Karpas-422 (cell line): Measurements from ENCODE around the gene TRPM3. TPM values are rescaled to one million over a fixed set of nuclear protein-coding genes. Genes with fewer than 3 reads are reported as not detected.

Experiments
- DNase-seq: peaks from one replicate; pipeline ENCODE4 v3.0.0-alpha.2; 2015
- H2AFZ ChIP-seq: fragments of 200-600 bp; sonication (generic); 2 replicates; pipeline ENCODE4 v1.6.1; 2014; ENCODE audit warnings: antibody characterized with exemption, low read length, mixed read lengths
- H3K27ac ChIP-seq: fragments of 200-600 bp; sonication (generic); 2 replicates; pipeline ENCODE4 v1.5.1; 2014; ENCODE audit warnings: mild to moderate bottlenecking, low read length, moderate library complexity
- H3K27me3 ChIP-seq: fragments of 200-600 bp; sonication (generic); 2 replicates; pipeline ENCODE4 v1.6.1; 2014; ENCODE audit warnings: low read length, mixed read lengths
- H3K36me3 ChIP-seq: fragments of 200-600 bp; sonication (generic); 2 replicates; pipeline ENCODE4 v1.6.1; 2014; ENCODE audit warnings: low read length, mixed read lengths; ENCODE audit not compliant: insufficient read depth
- H3K4me1 ChIP-seq: fragments of 200-600 bp; sonication (generic); 2 replicates; pipeline ENCODE4 v1.6.1; 2014; ENCODE audit warnings: mild to moderate bottlenecking, low read length, mixed read lengths
- H3K4me2 ChIP-seq: fragments of 200-600 bp; sonication (generic); 2 replicates; pipeline ENCODE4 v1.6.1; 2014; ENCODE audit warnings: low read length, low read depth, mild to moderate bottlenecking; ENCODE audit not compliant: poor library complexity, severe bottlenecking
- H3K4me3 ChIP-seq: fragments of 200-600 bp; sonication (generic); 2 replicates; pipeline ENCODE4 v1.5.1; 2014; ENCODE audit warnings: mild to moderate bottlenecking, antibody characterized with exemption, low read length, mixed read lengths
- H3K79me2 ChIP-seq: fragments of 200-600 bp; sonication (generic); 2 replicates; pipeline ENCODE4 v1.6.1; 2014; ENCODE audit warnings: mild to moderate bottlenecking, low read length, mixed read lengths
- H3K9ac ChIP-seq: fragments of 200-600 bp; sonication (generic); 2 replicates; pipeline ENCODE4 v1.6.0; 2014; ENCODE audit warnings: low read length
- H3K9me2 ChIP-seq: fragments of 200-600 bp; sonication (generic), shearing (Covaris generic); replicated peaks from 2 replicates; pipeline ENCODE4 v1.6.0; 2014; ENCODE audit warnings: mild to moderate bottlenecking, low read length, moderate library complexity; ENCODE audit not compliant: insufficient read depth
- H3K9me3 ChIP-seq: fragments of 300-700, 200-600 bp; sonication (generic); 2 replicates; pipeline ENCODE4 v1.6.1; 2014; ENCODE audit warnings: low read length, mixed read lengths
- H4K20me1 ChIP-seq: fragments of 200-600 bp; sonication (generic); 2 replicates; pipeline ENCODE4 v1.6.1; 2014; ENCODE audit warnings: mild to moderate bottlenecking, antibody characterized with exemption, low read length, low read depth; ENCODE audit not compliant: insufficient read depth
- small RNA-seq: library from RNA; depleted of rRNA; stranded (forward); fragments of <200 nt; gene quantifications from one replicate; pipeline ENCODE3, GENCODE V24; 2014
- total RNA-seq: library from RNA; depleted of rRNA; stranded (reverse); fragments of >200 nt; shearing (Covaris generic); gene quantifications from 2 replicates; pipeline ENCODE4 v1.2.3, GENCODE V29; 2014; ENCODE audit warnings: low replicate concordance

Gene TRPM3
- total RNA-seq, 1 experiment from 2014 or later = not detected

DNA sequence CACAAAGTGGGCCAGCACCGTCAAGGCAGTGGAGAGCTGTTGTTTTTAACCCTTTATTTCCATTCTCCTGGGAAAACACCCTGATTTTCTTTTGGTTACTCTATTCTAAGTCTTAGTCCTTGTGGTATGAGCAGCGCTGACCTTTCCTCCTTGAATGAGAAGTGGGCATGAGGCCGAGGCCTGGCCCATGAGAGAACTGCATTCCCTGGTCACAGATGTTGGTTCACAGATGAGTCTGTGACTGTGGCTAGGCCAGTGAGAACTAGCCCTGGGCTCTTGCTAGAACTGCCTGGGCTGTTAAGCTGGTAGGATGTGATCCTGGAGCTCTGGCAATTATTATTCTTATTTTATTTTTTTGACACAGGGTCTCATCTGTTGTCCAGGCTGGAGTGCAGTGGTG, 635.3 kb downstream of the TRPM3 start:
- Histone ChIP-seq H3K9me2 (no peaks in the 10 kb centered on the region), H3K9me3 (no peaks in the 10 kb centered on the region), H3K36me3 (no peaks in the 10 kb centered on the region), H4K20me1 (no peaks in the 10 kb centered on the region), H3K79me2 (no peaks in the 10 kb centered on the region), H3K27me3 (no peaks in the 10 kb centered on the region), H3K27ac (no peak overlapping the region), H3K4me1 (no peaks in the 10 kb centered on the region), H3K4me2 (no peak overlapping the region), H2AFZ (no peak overlapping the region), H3K9ac (no peak overlapping the region), H3K4me3 (no peak overlapping the region)
- no peak for DNase-seq

DNA sequence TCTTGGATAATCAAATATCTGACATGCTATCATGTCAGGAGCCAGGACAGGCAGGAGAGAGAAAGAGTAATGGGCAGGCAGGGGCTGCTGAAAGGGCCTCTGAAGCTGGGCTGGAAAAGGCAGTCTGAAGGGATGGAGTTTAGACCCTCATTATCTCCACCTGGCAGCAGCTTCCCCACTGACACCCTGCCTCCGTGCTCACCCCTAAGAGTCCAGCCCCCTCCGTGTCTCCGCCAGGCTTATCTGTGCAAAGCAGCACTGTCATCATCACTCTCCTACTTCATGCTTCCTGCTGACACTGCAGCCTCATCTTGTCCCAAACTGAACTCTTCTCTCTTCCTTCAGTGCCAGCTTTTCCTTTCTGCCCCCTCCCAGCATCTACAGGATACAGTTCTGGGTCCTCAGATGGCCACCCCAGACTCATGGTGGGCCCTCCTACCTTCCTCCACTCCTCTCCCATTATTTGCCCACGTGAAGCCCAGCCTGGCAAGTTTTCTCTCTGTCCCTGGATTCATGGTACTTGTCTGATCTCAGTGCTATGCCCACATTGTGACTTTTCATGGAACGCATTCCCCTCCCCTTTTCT, 636.1 kb downstream of the TRPM3 start:
- Histone ChIP-seq H3K36me3 (no peaks in the 10 kb centered on the region), H3K79me2 (no peaks in the 10 kb centered on the region), H3K27me3 (no peaks in the 10 kb centered on the region), H4K20me1 (no peaks in the 10 kb centered on the region), H2AFZ (no peak overlapping the region), H3K4me2 (no peak overlapping the region), H3K4me3 (no peak overlapping the region), H3K9me2 (no peaks in the 10 kb centered on the region), H3K9me3 (no peaks in the 10 kb centered on the region), H3K4me1 (no peaks in the 10 kb centered on the region), H3K27ac (no peak overlapping the region), H3K9ac (no peak overlapping the region)
- DNase-seq = no peak

DNA sequence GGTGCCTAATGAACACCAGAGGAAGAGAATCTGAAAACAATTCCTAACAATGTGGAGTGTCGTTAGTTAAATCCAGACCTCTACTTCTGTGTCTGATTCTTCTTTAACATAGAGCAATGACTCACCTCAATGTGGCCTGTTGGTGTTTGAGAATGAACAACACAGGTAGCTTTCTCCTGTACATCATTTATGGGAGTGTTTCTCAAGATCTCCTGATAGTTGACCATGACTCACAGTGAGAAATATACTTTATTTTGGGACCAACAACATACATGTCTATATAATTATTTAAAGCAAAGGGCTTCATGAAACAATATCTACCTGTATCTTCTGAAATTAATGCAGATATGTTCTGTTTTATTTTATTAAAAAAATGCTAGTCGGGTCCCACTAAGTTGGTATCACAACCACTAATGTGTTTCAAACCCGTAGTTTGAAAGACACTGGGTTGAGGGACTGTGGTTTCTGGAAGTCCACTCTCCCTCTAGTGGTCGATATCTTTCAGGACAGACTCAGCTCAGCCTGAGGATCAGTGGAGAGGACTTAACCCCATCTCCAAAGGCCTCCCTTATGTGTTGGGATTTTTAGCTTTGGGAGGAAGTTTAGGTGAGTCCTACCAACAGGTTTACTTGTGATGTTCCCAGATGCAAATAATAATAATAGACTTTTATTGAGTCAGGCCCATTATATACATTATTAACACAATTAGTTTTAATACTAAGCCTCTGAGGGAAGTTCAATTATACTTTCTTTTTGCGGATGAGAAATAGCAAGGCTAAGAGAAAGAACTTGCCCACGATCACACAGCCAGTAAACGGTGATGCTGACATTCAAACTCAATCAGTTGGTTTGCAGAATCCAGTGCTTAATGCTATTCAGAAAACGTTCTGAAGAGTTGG, 636.9 kb downstream of the TRPM3 start:
- Histone ChIP-seq H4K20me1 (no peaks in the 10 kb centered on the region), H2AFZ (no peak overlapping the region), H3K4me3 (no peak overlapping the region), H3K9me2 (no peaks in the 10 kb centered on the region), H3K4me1 (no peaks in the 10 kb centered on the region), H3K36me3 (no peaks in the 10 kb centered on the region), H3K4me2 (no peak overlapping the region), H3K79me2 (no peaks in the 10 kb centered on the region), H3K9ac (no peak overlapping the region), H3K27ac (no peak overlapping the region), H3K27me3 (no peaks in the 10 kb centered on the region), H3K9me3 (no peaks in the 10 kb centered on the region)
- peak; percentile 58 for DNase-seq

DNA sequence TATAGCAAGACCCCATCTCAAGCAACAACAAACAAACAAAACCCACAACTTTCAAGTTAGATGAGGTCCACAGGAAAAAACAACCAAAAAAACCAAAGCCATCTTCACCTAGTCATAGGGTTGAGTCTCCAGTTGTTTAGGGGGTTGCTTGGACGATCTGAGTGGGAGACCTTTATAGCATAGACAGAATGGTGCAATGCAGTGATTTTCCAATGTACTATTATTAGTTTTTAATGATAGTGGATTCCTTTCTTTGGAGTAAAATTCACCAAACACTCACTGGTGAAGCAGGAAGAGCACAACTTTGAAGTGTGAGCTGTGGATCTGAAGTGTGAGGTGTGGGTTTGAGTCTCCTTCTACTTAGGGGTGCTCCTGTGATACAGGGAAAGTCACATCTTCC, 640.0 kb downstream of the TRPM3 start:
- no peaks in the 10 kb centered on the region for H4K20me1 ChIP-seq
- no peaks in the 10 kb centered on the region for H3K36me3 ChIP-seq
- no peak overlapping the region for H2AFZ ChIP-seq
- H3K4me2 ChIP-seq = no peak overlapping the region
- no peak overlapping the region for H3K27ac ChIP-seq
- H3K9me3 ChIP-seq = no peaks in the 10 kb centered on the region
- no peak overlapping the region for H3K9ac ChIP-seq
- no peaks in the 10 kb centered on the region for H3K9me2 ChIP-seq
- no peaks in the 10 kb centered on the region for H3K79me2 ChIP-seq
- no peak overlapping the region for H3K4me3 ChIP-seq
- DNase-seq = no peak
- H3K4me1 ChIP-seq = no peaks in the 10 kb centered on the region
- no peaks in the 10 kb centered on the region for H3K27me3 ChIP-seq

- DNase-seq = no peak
- Histone ChIP-seq H3K4me3 (no peak overlapping the region), H3K9me3 (no peaks in the 10 kb centered on the region), H3K79me2 (no peaks in the 10 kb centered on the region), H3K27ac (no peak overlapping the region), H3K9me2 (no peaks in the 10 kb centered on the region), H3K4me2 (no peak overlapping the region), H3K27me3 (no peaks in the 10 kb centered on the region), H3K36me3 (no peaks in the 10 kb centered on the region), H2AFZ (no peak overlapping the region), H3K9ac (no peak overlapping the region), H4K20me1 (no peaks in the 10 kb centered on the region), H3K4me1 (no peaks in the 10 kb centered on the region)
Measured at GRCh38 chr9:70480405-70480980, 640.9 kb downstream of the TRPM3 start.

DNA sequence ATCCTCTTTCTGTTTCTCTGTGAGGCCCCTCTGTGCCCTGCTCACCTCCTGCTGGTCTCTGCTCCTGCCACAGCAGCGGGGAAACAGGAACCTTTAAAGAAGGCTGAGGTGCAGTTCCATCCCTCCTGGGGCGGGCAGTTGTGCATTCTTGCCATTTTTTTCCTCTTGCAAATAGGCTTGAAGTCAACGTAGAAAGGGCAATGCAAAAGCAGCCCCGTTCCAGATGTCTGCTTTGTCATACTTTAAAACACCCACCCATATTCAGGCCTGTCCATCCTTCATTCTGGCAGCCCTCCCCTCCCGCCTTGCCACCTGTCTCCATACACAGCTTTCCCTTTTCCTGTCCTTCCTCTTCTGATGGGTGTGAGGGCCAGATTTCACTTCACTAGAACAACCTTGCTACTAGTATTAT, 641.5 kb downstream of the TRPM3 start:
- no peak overlapping the region for H3K27ac ChIP-seq
- DNase-seq = no peak
- H2AFZ ChIP-seq = no peak overlapping the region
- no peaks in the 10 kb centered on the region for H3K27me3 ChIP-seq
- H3K9me2 ChIP-seq = no peaks in the 10 kb centered on the region
- H3K4me2 ChIP-seq = no peak overlapping the region
- no peaks in the 10 kb centered on the region for H3K4me1 ChIP-seq
- no peak overlapping the region for H3K4me3 ChIP-seq
- H3K9ac ChIP-seq = no peak overlapping the region
- H3K36me3 ChIP-seq = no peaks in the 10 kb centered on the region
- H3K9me3 ChIP-seq = no peaks in the 10 kb centered on the region
- H3K79me2 ChIP-seq = no peaks in the 10 kb centered on the region
- H4K20me1 ChIP-seq = no peaks in the 10 kb centered on the region

Small RNA genes within 50 kb of the gene (small RNA-seq; reads per million reads assigned to genes)
- not detected for gene MIR204
- gene RN7SL726P = not detected
